GM18519 (cell line): Measurements from ENCODE around the gene BICDL2.
A peak's percentile ranks its signal among the peaks of the same experiment; 100 is the strongest.

Experiments used
- ATAC-seq: cut with Tn5 transposase; IDR thresholded peaks from one replicate; pipeline ENCODE4 v1.9.1; 2021; ENCODE audit warnings: mild to moderate bottlenecking, moderate library complexity; ENCODE audit not compliant: unreplicated experiment, low FRiP score

The BICDL2 gene

DNA sequence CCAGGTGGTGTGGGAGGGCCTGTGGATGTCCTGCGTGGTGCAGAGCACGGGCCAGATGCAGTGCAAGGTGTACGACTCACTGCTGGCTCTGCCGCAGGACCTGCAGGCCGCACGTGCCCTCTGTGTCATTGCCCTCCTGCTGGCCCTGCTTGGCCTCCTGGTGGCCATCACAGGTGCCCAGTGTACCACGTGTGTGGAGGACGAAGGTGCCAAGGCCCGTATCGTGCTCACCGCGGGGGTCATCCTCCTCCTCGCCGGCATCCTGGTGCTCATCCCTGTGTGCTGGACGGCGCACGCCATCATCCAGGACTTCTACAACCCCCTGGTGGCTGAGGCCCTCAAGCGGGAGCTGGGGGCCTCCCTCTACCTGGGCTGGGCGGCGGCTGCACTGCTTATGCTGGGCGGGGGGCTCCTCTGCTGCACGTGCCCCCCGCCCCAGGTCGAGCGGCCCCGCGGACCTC is 23.2 kb downstream of the BICDL2 start:
- ATAC-seq, result no peak

DNA sequence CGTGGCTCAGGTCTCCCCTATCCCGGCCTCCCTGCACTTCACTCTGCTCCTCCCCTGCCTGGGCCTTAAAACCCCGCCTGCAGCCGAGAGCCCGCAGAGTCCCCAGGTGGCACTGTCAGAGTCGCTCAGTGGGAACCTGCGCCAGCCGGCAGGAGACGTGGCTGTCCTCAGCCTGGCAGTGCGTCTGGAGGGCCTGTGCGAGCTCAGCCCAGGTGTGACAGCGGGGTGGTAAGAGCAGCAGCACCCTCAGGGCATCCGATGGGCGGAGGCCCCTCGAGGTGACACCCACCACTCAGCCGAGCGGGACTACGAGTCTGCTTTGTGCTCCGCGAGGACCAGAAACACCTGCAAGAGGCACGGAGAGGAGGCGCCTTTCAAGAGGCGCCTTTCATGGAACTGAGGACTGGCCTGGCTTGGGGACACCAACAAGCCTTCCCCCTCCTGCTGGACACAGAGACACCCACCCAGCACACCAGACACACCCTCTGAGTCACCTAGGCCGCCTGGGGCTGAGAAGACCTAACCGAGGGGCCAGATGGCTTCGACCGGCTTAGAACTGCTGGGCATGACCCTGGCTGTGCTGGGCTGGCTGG is 23.8 kb downstream of the BICDL2 start, which contains the start of gene CLDN9:
CLDN9 (plus strand) TSS at position 96 of the 593 bp plus-strand sequence; CDS start at position 536, 440 bp downstream.
- no peak for ATAC-seq

DNA sequence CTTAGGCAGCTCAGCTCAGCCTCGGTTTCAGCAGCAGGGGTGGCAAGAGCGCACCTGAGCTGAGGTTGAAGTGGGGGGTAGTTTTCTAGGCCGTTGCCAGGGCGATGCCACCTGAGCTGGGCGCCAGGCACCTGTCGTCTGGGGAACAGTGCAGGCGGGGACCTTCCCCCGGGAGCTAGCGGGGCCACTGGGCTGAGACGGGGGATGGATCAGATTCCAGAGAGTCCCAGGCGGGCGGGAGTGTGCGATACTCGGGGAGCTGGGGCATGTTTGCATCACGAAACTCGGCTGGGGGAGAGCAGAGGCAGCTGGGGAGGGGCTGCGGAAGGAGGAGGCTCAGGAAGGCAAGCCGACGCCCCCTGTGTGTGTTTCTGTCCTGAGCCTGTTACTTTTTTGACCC is 24.5 kb downstream of the BICDL2 start:
- ATAC-seq, result no peak

DNA sequence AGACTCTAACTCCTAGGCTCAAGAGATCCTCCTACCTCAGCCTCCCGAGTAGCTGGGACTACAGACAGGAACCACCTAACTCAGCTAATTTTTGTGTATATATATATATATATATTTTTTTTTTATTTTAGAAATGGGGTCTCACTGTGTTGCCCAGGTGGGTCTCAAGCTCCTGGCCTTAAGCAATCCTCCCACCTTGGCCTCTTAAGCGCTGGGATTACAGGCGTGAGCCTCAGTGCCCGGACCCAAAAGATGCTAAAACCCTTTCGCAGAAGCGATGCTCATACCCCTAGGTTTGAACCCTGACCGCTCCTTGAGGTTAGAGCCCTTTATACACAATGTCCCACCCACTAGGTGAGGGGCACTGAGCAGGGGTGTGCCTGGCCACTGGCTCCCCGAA is 26.2 kb downstream of the BICDL2 start:
- ATAC-seq, result no peak

DNA sequence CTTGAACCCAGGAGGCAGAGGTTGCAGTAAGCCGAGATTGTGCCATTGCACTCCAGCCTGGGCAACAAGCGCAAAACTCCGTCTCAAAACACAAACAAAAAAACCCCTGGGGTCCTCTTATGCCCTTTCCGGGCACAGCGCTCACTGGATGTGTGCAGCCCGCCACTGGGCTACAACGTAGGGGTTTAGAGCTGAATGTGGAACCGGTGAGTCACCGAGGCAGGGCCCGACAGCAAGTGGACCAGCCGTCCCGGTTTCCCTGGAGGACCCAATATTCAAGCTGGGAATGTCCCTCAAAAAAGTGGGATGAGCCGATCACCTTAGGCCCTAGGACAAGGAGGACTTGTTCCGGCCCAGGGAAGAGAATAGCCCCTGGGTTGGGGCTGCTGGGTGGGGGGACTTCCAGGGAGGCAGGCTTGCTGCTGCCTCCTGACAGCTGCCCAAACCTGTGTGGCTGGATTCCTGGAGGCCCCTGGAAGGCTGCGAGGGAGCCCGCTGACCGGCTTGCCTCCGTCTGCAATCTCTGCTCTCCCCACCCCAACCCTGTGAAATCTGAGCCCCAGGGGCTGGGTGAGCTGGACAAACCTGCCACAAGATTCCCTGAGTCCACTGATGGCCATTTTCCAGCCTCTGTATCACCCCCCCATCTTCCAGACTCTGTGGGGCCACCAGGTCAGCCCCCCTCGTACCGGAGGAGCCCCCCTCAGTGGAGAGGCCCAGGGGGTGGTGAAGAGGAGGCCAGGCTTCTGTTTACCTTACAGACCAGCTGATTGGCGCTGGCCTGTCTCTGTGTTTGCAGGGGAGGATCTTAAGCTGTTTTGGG is 27.0 kb downstream of the BICDL2 start:
- no peak for ATAC-seq

DNA sequence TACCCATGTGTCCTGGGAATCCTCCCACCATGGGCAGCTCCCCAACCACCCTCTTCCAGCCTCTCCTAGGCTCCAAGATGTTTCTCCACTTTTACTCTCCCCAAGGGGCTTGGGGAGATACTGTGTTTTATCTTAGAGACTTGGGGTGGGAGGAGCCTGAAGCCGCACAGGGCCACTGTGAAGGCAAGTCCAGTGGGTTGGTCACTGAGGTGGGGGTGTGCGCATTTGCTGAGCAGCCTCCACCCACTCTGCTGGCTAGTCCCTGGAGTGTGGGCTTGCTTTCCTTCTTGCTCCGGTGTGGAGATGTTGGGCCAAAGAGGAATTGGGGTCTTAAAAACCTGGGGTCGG is 28.1 kb downstream of the BICDL2 start:
- ATAC-seq, result no peak

DNA sequence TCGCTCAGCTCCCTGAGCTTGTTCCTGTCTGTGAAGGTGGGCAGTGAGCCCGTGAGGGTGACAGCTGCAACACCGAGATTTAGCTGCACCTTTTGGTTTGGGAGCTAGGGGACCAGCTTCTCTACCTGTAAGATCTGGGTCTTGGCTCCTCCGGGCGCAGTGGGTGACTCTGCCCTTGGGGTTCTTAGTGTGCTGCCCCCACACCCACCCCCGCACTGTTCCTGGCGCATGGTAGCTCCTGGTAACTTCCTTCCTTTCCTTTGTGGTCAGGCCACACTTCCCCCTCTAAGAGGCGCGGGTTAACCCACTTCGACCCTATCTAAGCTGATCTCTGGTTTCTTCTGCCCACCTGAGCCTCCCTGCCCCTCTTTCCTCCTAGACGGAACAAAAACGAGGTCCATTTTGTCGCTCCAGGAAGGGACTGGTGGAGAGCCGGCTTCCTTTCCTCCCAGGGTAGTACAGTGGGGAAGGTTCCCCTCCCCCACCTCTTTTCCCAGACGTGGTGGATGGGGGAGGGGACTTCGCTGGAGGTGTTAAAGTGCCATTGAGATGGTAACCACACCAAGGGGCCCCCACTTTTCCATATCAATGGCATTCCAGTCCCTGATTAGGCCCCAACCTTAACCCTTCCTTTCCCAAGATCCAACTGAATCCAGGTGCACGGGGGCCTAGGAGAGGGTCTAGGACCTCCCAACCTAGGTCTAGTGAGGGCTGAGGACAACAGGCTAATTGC is 28.6 kb downstream of the BICDL2 start:
- no peak for ATAC-seq

DNA sequence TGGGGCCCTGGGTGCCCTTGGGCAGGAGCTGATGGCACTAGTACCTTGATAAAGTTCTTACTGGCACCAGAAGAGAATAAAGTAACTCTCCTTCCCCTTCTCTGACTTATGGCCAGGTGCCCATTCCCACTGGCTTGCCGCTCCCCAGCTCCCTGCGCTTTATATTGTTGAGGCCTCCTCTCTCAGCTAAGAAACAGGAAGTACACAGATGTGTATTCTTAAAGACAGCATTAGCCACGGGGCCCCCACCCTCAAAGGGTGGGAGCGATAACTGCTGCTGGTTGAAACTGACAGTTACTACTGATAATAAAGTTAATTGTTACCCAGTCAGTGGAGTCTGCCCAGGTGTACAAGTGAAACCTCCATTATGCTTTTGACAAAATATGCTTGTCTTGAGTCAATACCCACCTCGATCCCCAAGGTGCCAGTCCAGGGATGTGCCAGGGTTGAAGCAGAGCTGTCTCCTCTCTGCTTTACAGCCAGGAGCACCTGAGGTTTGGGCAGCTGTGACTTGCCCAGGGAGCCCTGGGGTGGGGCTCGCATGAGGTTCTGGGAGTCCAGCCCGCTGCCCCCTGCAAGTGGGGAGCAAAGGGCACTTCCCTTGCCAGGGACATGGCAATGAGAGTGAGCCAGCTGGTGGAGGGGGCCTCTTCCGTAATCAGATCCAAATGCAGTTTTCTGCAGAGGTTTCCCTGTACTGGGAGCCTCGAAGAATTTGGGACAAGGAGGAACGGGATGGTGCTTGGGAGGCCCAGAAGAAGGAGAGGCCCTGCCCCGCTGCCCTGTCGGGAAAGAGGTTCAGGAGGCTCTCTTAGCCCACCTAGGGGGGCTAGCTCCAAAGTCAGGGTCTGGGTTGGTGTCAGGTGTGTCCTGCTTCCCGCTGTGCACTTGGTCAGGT is 29.4 kb downstream of the BICDL2 start:
- ATAC-seq, result no peak

DNA sequence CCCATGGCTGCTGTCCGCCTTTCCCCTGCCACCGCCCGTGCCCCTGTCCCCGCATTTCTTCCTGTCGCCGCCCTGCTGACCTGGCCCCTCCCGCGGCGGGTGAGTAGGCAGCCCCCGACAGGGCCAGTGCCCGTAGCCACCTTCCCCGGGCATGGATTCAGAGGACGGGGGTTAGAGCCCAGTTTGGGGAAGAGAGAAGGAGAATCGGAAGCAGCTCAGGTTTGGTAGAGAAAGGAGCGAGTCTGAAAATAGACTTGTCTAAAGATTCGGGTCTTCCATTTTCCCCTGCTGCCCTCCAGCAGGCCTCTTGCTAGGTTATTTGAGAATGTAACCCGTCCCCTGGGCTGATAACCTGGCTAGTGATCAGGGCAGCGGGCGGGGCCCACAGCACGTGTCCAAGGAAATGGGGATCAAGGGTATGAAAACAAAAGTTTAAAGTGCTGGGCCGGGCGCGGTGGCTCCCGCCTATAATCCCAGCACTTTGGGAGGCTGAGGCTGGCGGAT is 31.9 kb downstream of the BICDL2 start:
- ATAC-seq, result no peak

DNA sequence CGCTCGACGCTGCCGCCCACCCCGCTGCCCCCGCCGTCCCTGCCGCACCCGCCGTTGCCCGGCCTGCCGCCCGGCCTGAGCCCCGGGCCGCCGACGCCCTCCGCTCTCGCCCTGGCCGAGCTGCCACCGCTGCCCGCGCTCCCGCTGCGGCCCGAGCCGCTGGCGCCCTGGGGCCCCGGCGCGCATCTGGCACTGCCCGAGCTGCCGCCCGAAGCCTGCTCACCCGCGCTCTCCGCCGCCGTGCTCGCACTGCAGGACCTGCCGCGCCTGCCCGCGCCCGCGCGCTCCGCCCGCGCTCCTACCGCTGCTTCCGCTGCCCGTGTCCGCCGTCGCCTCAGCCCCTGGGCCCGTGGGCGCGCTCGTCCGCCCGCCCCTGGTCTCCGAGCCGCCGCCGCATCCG is 32.4 kb downstream of the BICDL2 start:
- no peak for ATAC-seq

DNA sequence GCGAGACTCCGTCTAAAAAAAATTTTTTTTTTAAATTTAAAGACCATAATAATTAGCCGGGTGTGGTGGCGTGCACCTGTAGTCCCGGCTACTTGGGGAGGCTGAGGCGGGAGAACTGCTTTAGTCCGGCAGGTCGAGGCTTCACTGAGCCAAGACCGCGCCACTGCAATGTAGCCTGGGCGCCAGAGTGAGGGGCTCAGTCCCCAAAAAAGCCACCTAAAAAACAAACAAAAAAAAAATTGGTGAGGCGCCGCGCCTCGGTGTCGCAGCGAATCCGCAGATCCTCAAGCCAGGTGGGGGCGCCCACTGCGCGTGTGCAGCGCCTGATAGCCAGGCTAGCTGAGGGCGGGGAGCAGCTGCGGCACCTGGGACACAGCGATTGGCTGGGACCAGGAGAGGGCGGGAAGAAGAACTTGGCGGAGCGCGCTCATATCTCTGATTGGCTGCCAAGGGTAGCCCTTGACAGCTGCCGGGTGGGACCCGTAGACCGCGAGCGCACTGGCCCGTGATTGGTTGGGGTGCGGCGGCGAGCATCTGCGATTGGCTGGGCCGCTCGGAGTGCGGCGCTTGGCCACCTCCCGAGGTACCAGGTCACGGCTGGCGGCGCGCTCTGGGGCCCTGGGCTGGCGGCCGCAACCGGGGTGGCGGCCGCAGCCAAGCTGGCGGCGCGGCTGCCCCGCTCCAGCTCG is 33.0 kb downstream of the BICDL2 start:
- peak; percentile 92 for ATAC-seq

DNA sequence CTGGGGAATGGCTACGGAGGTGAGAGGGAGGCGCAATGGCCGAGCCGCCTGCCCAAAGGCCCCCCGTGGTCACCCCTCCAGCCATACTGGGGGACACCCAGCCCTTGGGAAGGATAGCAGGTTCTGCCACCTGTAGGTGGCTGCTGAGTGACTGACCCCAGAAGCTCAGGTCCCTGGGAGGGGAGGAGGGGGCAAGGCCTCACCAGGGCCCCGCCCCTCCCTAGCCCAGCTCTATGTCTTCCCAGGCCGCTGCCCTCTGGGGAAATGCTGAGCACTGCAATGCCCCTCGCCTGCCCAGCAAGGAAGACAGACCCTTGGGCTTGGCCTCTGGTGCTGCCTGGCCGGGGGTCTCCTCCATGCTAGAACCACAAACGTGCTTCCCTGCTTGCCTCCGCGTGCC is 35.4 kb downstream of the BICDL2 start:
- no peak for ATAC-seq

DNA sequence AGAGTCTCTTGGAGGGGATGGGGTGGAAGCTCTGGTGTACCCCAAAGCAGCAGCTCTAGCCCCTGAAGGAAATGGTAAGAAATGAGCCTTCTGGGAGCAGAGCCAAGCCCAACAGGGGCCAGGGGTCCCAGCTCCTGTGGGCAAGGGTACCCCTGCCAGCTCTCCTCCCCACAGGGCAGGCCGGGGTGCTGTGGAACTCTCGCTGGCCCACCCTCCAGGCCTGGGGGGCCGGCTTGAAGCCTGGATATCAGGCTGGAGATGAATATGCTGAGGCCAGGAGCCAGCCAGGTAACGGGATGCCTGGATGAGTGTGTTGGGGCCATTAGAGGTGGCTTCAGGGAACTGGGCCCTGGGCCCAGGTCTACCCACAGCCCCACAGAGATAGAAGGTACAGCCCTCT is 36.2 kb downstream of the BICDL2 start:
- ATAC-seq, result no peak

DNA sequence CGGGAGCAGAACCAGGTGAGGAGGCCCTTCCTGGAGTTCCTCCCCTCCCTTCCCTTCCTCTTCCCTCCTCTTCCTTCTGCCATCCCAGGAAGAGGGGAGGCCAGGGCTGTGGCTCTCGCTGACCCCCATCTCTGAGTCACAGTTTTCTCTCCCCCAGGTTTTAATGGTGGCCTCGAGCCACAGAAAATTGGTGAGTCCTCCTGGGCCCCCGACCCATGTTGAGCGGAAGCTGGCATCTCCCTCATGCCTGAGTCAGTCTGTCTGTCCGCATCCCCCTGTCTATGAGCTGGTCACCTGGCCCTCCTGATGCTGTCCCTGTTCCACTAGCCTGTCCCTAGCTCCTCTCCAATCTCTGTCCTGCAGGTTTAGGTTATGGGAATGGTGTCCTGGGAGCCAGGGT is 36.8 kb downstream of the BICDL2 start:
- ATAC-seq, result no peak

DNA sequence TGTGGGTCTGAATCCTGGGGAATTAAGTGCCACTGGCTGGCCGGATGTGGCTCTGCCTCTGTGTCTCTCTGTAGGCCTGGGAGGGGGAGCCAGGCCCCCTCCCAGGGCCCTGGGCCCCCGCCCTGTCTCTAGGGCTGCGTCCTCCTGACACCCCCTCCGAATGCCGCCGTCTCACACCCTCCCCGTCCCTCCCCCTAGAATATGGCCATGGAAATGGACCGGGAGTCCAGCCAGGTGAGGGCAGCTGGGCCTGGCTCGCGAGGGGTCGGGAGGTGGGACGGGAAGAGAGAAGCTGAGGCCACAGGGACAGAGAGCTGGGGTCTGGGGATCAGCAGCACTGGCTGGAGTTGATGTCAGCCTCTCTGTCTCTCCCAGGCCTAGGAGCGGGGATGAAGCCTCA is 40.4 kb downstream of the BICDL2 start:
- no peak for ATAC-seq

DNA sequence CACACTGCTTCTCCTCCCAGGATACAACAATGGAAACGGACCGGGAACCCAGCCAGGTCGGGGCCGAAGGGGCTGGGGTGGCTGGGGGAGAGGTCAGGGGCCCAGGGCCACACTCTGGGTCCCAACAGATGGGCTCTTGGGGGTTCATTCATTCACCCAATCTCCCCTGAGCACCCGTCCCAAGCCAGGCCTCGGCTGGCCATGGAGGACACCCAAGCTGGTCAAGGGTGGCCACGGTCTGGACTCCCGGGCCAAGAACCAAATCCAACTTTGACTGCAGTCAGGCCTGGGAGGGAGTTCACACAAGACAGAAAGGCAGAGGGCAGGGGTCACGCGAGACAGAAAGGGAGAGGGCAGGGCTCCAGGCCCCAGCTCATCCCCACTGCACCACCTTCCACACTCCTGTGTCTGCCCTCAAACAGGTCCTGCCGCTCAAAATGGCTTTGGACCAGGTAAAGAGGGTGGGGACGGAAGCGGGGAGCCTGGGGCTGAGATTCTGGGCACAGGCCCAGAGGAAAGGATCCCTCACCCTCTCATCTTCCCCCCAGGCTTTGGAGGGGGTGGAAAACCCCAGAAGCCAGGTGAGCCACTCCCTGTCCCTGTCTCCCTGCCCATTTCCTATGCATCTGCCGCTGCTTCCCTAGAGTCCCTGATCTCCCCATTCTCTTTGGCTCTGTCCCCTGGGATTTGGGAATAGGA is 44.2 kb downstream of the BICDL2 start:
- no peak for ATAC-seq

DNA sequence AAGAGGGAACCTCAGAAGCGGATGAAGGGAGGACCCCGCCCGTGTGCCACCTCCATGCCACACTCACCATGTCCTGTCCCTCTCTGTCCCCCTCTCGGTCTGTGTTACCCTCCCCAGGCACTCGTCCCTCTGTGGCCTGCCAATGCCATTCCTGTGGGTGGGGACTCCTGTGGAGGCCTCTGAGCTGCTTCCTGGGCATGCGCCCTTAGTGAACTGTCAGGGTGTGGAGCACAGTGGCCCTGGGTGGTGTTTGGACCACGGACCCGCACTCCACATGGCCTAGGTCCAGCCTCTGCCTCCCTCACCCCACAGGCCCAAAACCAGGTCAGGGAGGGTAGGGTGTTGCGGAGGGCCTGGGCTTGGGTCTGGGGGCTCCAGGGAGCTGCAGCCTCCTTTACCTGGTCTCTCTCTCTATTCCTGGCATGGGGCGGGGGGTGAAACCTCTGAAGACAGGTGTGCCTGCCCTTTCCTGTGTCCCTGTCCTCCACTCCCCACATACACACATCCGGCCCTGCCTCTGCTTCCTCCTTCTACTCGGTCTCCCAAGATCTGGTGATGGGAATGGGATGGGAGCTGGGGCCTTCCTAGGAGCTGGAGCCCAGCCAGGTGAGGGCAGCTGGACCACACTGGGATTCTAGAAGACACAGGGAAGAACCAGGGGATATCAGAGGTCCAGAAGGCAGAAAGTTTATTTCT is 45.0 kb downstream of the BICDL2 start:
- ATAC-seq, result no peak

DNA sequence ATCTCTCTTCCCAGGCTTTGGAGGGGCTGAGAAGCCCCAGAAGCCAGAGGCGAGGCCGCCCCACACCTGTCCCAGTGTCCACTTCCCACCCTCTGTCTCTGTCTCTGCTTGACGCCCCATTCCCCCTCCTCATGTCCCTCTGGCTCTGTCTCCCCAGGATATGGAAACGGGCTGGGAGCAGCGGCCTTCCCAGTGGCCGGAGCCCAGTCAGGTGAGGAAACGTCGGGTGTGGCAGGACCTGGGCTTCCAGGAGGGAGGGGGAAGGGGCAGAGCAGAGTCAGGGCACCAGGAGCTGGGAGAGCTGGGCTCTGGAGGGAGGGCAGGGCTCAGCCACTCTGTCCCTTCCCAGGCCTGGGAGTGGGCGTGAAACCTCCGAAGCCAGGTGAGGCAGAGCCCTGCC is 45.9 kb downstream of the BICDL2 start:
- ATAC-seq, result no peak
